ENCODE data around the gene GRIPAP1.
A peak's percentile ranks its signal among the peaks of the same experiment; 100 is the strongest.

Gene GRIPAP1

GRCh38 chrX:49019599-49020249 is 17.7 kb upstream of the GRIPAP1 start:
- Histone ChIP-seq H3K4me1 (ENCODE audit: insufficient read depth, low read length) (no peaks in the 10 kb centered on the region), H2AFZ (ENCODE audit: low read depth, low read length) (no peak overlapping the region), H3K4me3 (ENCODE audit: low read length) (no peak overlapping the region), H3K27me3 (ENCODE audit: insufficient read depth, low read length) (no peaks in the 10 kb centered on the region), H3K36me3 (ENCODE audit: insufficient read depth, low read length) (no peaks in the 10 kb centered on the region), H3K9me3 (ENCODE audit: low read length) (no peaks in the 10 kb centered on the region)

- H3K36me3 ChIP-seq (ENCODE audit: insufficient read depth, low read length) = no peaks in the 10 kb centered on the region
- no peak overlapping the region for H2AFZ ChIP-seq (ENCODE audit: low read depth, low read length)
- H3K4me1 ChIP-seq (ENCODE audit: insufficient read depth, low read length) = no peaks in the 10 kb centered on the region
- H3K4me3 ChIP-seq (ENCODE audit: low read length) = no peak overlapping the region
- H3K27me3 ChIP-seq (ENCODE audit: insufficient read depth, low read length) = no peaks in the 10 kb centered on the region
- H3K9me3 ChIP-seq (ENCODE audit: low read length) = no peaks in the 10 kb centered on the region
Observed at GRCh38 chrX:49019050-49019449, 17.0 kb upstream of the GRIPAP1 start.

GRCh38 chrX:49003696-49004095 is 1.6 kb upstream of the GRIPAP1 start:
- H2AFZ ChIP-seq (ENCODE audit: low read depth, low read length) = no peak overlapping the region
- peaks cover 2% of the 10 kb centered on the region for H3K4me1 ChIP-seq (ENCODE audit: insufficient read depth, low read length)
- H3K36me3 ChIP-seq (ENCODE audit: insufficient read depth, low read length) = peaks cover under 1% of the 10 kb centered on the region
- H3K9me3 ChIP-seq (ENCODE audit: low read length) = no peaks in the 10 kb centered on the region
- H3K27me3 ChIP-seq (ENCODE audit: insufficient read depth, low read length) = no peaks in the 10 kb centered on the region
- H3K4me3 ChIP-seq (ENCODE audit: low read length) = no peak overlapping the region

- peak overlapping the region; percentile 86 for H3K4me3 ChIP-seq (ENCODE audit: low read length)
- no peak overlapping the region for H2AFZ ChIP-seq (ENCODE audit: low read depth, low read length)
- no peaks in the 10 kb centered on the region for H3K9me3 ChIP-seq (ENCODE audit: low read length)
- peaks cover 2% of the 10 kb centered on the region for H3K4me1 ChIP-seq (ENCODE audit: insufficient read depth, low read length)
- H3K36me3 ChIP-seq (ENCODE audit: insufficient read depth, low read length) = peaks cover 14% of the 10 kb centered on the region
- H3K27me3 ChIP-seq (ENCODE audit: insufficient read depth, low read length) = no peaks in the 10 kb centered on the region
Observed at GRCh38 chrX:49001521-49002090, 458 bp downstream of the GRIPAP1 start.

DNA sequence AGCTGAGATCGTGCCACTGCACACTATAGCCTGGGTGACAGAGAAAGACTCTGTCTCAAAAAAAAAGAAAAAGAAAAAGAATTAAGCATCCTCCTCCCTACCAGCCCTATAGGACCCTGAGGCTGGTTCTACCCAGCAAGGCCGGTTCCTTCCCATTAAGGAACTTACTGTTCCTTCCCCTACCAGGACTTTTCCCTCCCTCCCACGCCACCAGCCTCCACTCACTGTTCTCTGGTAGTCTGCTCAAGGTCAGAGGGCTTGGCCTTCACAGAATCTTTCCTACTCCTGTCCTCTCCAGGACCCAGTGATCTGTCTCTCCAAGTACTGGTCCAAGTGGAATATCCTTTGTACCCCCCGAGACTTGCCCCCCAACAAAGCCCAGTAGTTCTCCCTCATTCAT is 1.4 kb downstream of the GRIPAP1 start:
- H3K4me3 ChIP-seq (ENCODE audit: low read length) = no peak overlapping the region
- H3K9me3 ChIP-seq (ENCODE audit: low read length) = no peaks in the 10 kb centered on the region
- H3K4me1 ChIP-seq (ENCODE audit: insufficient read depth, low read length) = peaks cover 2% of the 10 kb centered on the region
- H3K27me3 ChIP-seq (ENCODE audit: insufficient read depth, low read length) = no peaks in the 10 kb centered on the region
- H2AFZ ChIP-seq (ENCODE audit: low read depth, low read length) = no peak overlapping the region
- H3K36me3 ChIP-seq (ENCODE audit: insufficient read depth, low read length) = peaks cover 14% of the 10 kb centered on the region

- no peak overlapping the region for H2AFZ ChIP-seq (ENCODE audit: low read depth, low read length)
- peaks cover 2% of the 10 kb centered on the region for H3K4me1 ChIP-seq (ENCODE audit: insufficient read depth, low read length)
- H3K27me3 ChIP-seq (ENCODE audit: insufficient read depth, low read length) = no peaks in the 10 kb centered on the region
- H3K9me3 ChIP-seq (ENCODE audit: low read length) = no peaks in the 10 kb centered on the region
- no peak overlapping the region for H3K4me3 ChIP-seq (ENCODE audit: low read length)
- peaks cover 14% of the 10 kb centered on the region for H3K36me3 ChIP-seq (ENCODE audit: insufficient read depth, low read length)
Observed at GRCh38 chrX:48999030-48999429, 3.0 kb downstream of the GRIPAP1 start.

GRCh38 chrX:48998391-48998790 is 3.7 kb downstream of the GRIPAP1 start:
- H3K36me3 ChIP-seq (ENCODE audit: insufficient read depth, low read length) = peaks cover 17% of the 10 kb centered on the region
- H3K27me3 ChIP-seq (ENCODE audit: insufficient read depth, low read length) = no peaks in the 10 kb centered on the region
- no peak overlapping the region for H2AFZ ChIP-seq (ENCODE audit: low read depth, low read length)
- no peaks in the 10 kb centered on the region for H3K9me3 ChIP-seq (ENCODE audit: low read length)
- peaks cover 2% of the 10 kb centered on the region for H3K4me1 ChIP-seq (ENCODE audit: insufficient read depth, low read length)
- no peak overlapping the region for H3K4me3 ChIP-seq (ENCODE audit: low read length)

- Histone ChIP-seq H3K36me3 (ENCODE audit: insufficient read depth, low read length) (peaks cover 17% of the 10 kb centered on the region), H3K9me3 (ENCODE audit: low read length) (no peaks in the 10 kb centered on the region), H3K4me1 (ENCODE audit: insufficient read depth, low read length) (peaks cover 2% of the 10 kb centered on the region), H3K4me3 (ENCODE audit: low read length) (no peak overlapping the region), H2AFZ (ENCODE audit: low read depth, low read length) (no peak overlapping the region), H3K27me3 (ENCODE audit: insufficient read depth, low read length) (no peaks in the 10 kb centered on the region)
Observed at GRCh38 chrX:48997865-48998264, 4.2 kb downstream of the GRIPAP1 start.

DNA sequence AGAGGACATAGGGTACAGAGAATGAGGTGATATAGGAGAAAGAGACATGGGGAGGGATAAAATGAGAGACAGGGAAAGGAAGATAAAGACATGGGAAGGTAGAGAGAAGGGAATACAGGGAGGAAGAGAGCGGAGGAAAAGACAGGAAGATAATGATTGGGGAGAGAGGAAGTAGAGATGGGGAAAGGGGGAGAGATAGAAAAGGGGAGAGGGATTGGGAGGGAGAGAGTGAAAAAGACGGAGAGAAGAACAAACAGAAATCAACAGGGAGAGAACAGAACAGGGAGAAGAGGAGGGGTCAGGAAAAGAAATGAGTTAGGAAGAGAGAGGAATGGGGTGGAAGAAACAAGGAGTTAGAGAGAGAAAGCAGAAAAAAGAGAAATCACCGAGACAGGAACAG is 4.6 kb downstream of the GRIPAP1 start:
- Histone ChIP-seq H3K36me3 (ENCODE audit: insufficient read depth, low read length) (peaks cover 17% of the 10 kb centered on the region), H2AFZ (ENCODE audit: low read depth, low read length) (no peak overlapping the region), H3K4me3 (ENCODE audit: low read length) (no peak overlapping the region), H3K9me3 (ENCODE audit: low read length) (no peaks in the 10 kb centered on the region), H3K4me1 (ENCODE audit: insufficient read depth, low read length) (peaks cover 2% of the 10 kb centered on the region), H3K27me3 (ENCODE audit: insufficient read depth, low read length) (no peaks in the 10 kb centered on the region)

- peaks cover 17% of the 10 kb centered on the region for H3K36me3 ChIP-seq (ENCODE audit: insufficient read depth, low read length)
- peaks cover 2% of the 10 kb centered on the region for H3K4me1 ChIP-seq (ENCODE audit: insufficient read depth, low read length)
- H3K4me3 ChIP-seq (ENCODE audit: low read length) = no peak overlapping the region
- no peaks in the 10 kb centered on the region for H3K9me3 ChIP-seq (ENCODE audit: low read length)
- no peaks in the 10 kb centered on the region for H3K27me3 ChIP-seq (ENCODE audit: insufficient read depth, low read length)
- no peak overlapping the region for H2AFZ ChIP-seq (ENCODE audit: low read depth, low read length)
Observed at GRCh38 chrX:48996969-48997368, 5.1 kb downstream of the GRIPAP1 start.

DNA sequence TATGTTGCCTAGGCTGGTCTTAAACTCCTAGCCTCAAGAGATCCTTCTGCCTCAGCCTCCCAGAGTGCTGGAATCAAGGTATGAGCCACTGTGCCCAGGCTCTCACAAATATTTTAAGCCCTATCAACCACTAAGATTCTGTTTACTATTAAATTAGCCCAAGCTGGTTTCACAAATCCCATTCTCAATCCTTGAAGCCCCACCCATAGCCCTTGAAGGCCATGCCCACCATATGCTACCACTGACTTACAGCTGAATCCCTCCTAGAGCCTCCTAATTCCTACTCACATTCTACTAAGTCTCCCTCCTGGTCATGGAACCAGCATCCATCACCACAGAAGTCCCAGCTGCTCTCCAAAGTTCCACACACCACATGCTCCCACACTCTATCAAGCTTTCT is 9.7 kb downstream of the GRIPAP1 start:
- Histone ChIP-seq H3K9me3 (ENCODE audit: low read length) (no peaks in the 10 kb centered on the region), H2AFZ (ENCODE audit: low read depth, low read length) (no peak overlapping the region), H3K4me1 (ENCODE audit: insufficient read depth, low read length) (no peaks in the 10 kb centered on the region), H3K4me3 (ENCODE audit: low read length) (no peak overlapping the region), H3K36me3 (ENCODE audit: insufficient read depth, low read length) (peaks cover 23% of the 10 kb centered on the region), H3K27me3 (ENCODE audit: insufficient read depth, low read length) (no peaks in the 10 kb centered on the region)

GRCh38 chrX:48989483-48989882 is 12.6 kb downstream of the GRIPAP1 start:
- Histone ChIP-seq H3K36me3 (ENCODE audit: insufficient read depth, low read length) (peaks cover 17% of the 10 kb centered on the region), H3K9me3 (ENCODE audit: low read length) (no peaks in the 10 kb centered on the region), H3K4me1 (ENCODE audit: insufficient read depth, low read length) (no peaks in the 10 kb centered on the region), H3K27me3 (ENCODE audit: insufficient read depth, low read length) (no peaks in the 10 kb centered on the region), H2AFZ (ENCODE audit: low read depth, low read length) (no peak overlapping the region), H3K4me3 (ENCODE audit: low read length) (no peak overlapping the region)

DNA sequence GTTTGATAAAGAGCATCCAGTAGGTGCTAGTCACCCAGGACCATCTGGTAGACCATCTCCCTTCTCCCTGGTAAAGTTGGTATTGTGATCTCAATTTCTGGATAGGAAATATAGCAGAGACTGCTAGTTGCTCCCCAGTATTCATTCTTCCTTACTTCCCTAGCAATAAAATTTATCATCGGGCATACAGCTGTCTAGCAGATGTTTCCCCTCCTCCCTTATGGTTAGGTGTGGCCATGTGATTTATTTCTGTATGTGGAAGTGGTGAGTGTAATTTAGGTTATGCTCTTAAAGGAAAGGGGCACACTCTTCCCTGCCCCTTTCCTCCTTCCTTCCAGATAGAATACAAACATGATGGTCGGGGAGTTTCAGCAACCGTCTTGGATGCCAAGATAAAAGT is 18.2 kb downstream of the GRIPAP1 start:
- no peaks in the 10 kb centered on the region for H3K9me3 ChIP-seq (ENCODE audit: low read length)
- H3K36me3 ChIP-seq (ENCODE audit: insufficient read depth, low read length) = peaks cover 20% of the 10 kb centered on the region
- no peaks in the 10 kb centered on the region for H3K27me3 ChIP-seq (ENCODE audit: insufficient read depth, low read length)
- no peak overlapping the region for H3K4me3 ChIP-seq (ENCODE audit: low read length)
- no peaks in the 10 kb centered on the region for H3K4me1 ChIP-seq (ENCODE audit: insufficient read depth, low read length)
- H2AFZ ChIP-seq (ENCODE audit: low read depth, low read length) = no peak overlapping the region

GRCh38 chrX:48983081-48983480 is 19.0 kb downstream of the GRIPAP1 start:
- H3K4me3 ChIP-seq (ENCODE audit: low read length) = no peak overlapping the region
- no peaks in the 10 kb centered on the region for H3K4me1 ChIP-seq (ENCODE audit: insufficient read depth, low read length)
- H3K27me3 ChIP-seq (ENCODE audit: insufficient read depth, low read length) = no peaks in the 10 kb centered on the region
- H3K9me3 ChIP-seq (ENCODE audit: low read length) = no peaks in the 10 kb centered on the region
- H2AFZ ChIP-seq (ENCODE audit: low read depth, low read length) = no peak overlapping the region
- H3K36me3 ChIP-seq (ENCODE audit: insufficient read depth, low read length) = peaks cover 23% of the 10 kb centered on the region

Measured in neuron (in vitro differentiated cells).